H1 (cell line): ENCODE data around the gene COL28A1. TPM values are rescaled to one million over a fixed set of nuclear protein-coding genes. Genes with fewer than 3 reads are reported as not detected.

Experiments used
- CTCF ChIA-PET: fragments of 300-600 bp; sonication (Branson Sonifier 250); formaldehyde crosslinking; loops from one replicate; lab custom pipeline; 2021; ENCODE audit not compliant: partially characterized antibody; lab: Charles Lee
- POLR2A ChIA-PET: fragments of 300-600 bp; sonication (Branson Sonifier 250); formaldehyde crosslinking; loops from one replicate; lab custom pipeline; 2021; ENCODE audit warnings: inconsistent platforms; ENCODE audit not compliant: partially characterized antibody; lab: Charles Lee
- DNase-seq, 2 experiments: peaks; one replicate each; pipeline versions ENCODE4 v3.0.0 to v3.0.0-alpha.2; 2010 to 2022; ENCODE audit warnings: low spot score in 2 of 2, low read depth in 1 of 2, mixed read lengths in 1 of 2
- FAIRE-seq: peaks from 2 replicates; lab custom pipeline; 2011; peaks lifted over from hg19 to GRCh38; lab: Jason Lieb, UNC
- H2AFZ ChIP-seq: 2 replicates; pipeline ENCODE4 v1.8.1; 2012; ENCODE audit warnings: low read length, inconsistent platforms
- H2AK5ac ChIP-seq: 2 replicates; pipeline ENCODE4 v1.6.1; 2013; ENCODE audit warnings: low read depth, low read length
- H2BK120ac ChIP-seq: replicated peaks from 2 replicates; pipeline ENCODE3; 2013; ENCODE audit warnings: low read depth, low read length, inconsistent platforms
- H2BK12ac ChIP-seq: 2 replicates; pipeline ENCODE4 v1.6.1; 2013; ENCODE audit warnings: low read depth, low read length
- H2BK15ac ChIP-seq: 2 replicates; pipeline ENCODE4 v1.6.1; 2013; ENCODE audit warnings: low read length
- H2BK20ac ChIP-seq: 2 replicates; pipeline ENCODE4 v1.6.1; 2013; ENCODE audit warnings: low read length
- H2BK5ac ChIP-seq: 2 replicates; pipeline ENCODE4 v1.6.1; 2013; ENCODE audit warnings: low read depth, low read length
- H3K14ac ChIP-seq: 2 replicates; pipeline ENCODE4 v1.6.1; 2013; ENCODE audit warnings: inconsistent platforms; ENCODE audit not compliant: insufficient read length
- H3K18ac ChIP-seq: 2 replicates; pipeline ENCODE4 v1.6.1; 2013; ENCODE audit warnings: low read length; ENCODE audit errors: extremely low read depth
- H3K23ac ChIP-seq: 2 replicates; pipeline ENCODE4 v1.6.1; 2013; ENCODE audit warnings: inconsistent platforms; ENCODE audit not compliant: insufficient read length
- H3K23me2 ChIP-seq: 2 replicates; pipeline ENCODE4 v1.6.1; 2013; ENCODE audit warnings: low read depth, low read length
- H3K27ac ChIP-seq: 2 replicates; pipeline ENCODE4 v1.6.1; 2011; ENCODE audit warnings: low read depth, low read length, inconsistent platforms
- H3K27me3 ChIP-seq, 4 experiments: replicated peaks in 1 of 4; 1 replicate in 1 of 4; 2 replicates in 3 of 4; pipeline versions ENCODE4 v1.6.1 to v1.8.1; 2011 to 2013; ENCODE audit warnings: low read length in 3 of 4, mild to moderate bottlenecking in 3 of 4, inconsistent platforms in 2 of 4, mixed read lengths in 2 of 4, moderate library complexity in 1 of 4; ENCODE audit not compliant: control insufficient read depth in 3 of 4, insufficient read depth in 3 of 4; ENCODE audit errors: extremely low read depth in 1 of 4
- H3K36me3 ChIP-seq, 4 experiments: 2 replicates each; pipeline versions ENCODE4 v1.6.1 to v1.8.1; 2011 to 2013; ENCODE audit warnings: mild to moderate bottlenecking in 4 of 4, low read length in 3 of 4, moderate library complexity in 2 of 4, control low read depth in 1 of 4, inconsistent platforms in 1 of 4; ENCODE audit not compliant: insufficient read depth in 4 of 4, control insufficient read depth in 2 of 4
- H3K4ac ChIP-seq: replicated peaks from 2 replicates; pipeline ENCODE3; 2013; ENCODE audit warnings: low read length, low read depth, mixed read lengths, inconsistent platforms; ENCODE audit not compliant: insufficient read length
- H3K4me1 ChIP-seq, 4 experiments: replicated peaks in 1 of 4; 1 replicate in 1 of 4; 2 replicates in 3 of 4; pipeline versions ENCODE4 v1.6.1 to v1.8.1; 2011 to 2013; ENCODE audit warnings: low read length in 3 of 4, inconsistent platforms in 2 of 4, mixed read lengths in 1 of 4; ENCODE audit not compliant: insufficient read depth in 4 of 4, control insufficient read depth in 3 of 4
- H3K4me2 ChIP-seq, 2 experiments: 2 replicates each; pipeline versions ENCODE4 v1.6.1 to v1.8.1; 2011 to 2013; ENCODE audit warnings: low read depth in 2 of 2, low read length in 2 of 2, control low read depth in 1 of 2, inconsistent platforms in 1 of 2, mild to moderate bottlenecking in 1 of 2; ENCODE audit not compliant: insufficient read depth in 1 of 2
- H3K4me3 ChIP-seq, 4 experiments: fragments of 200-600, 300-600 bp in 1 of 4; sonication (generic), shearing (Covaris generic), sonication (Bioruptor Twin) in 1 of 4; 2 replicates each; pipeline versions ENCODE4 v1.5.1 to v1.8.1; 2011 to 2016; ENCODE audit warnings: low read length in 4 of 4, low read depth in 3 of 4, control low read depth in 2 of 4, inconsistent platforms in 2 of 4, mild to moderate bottlenecking in 2 of 4, mixed read lengths in 1 of 4, moderate library complexity in 1 of 4; ENCODE audit not compliant: insufficient read depth in 2 of 4; ENCODE audit errors: extremely low read depth in 1 of 4
- H3K56ac ChIP-seq: replicated peaks from 2 replicates; pipeline ENCODE3; 2013; ENCODE audit warnings: low read depth, mild to moderate bottlenecking, mixed read lengths, low read length, inconsistent platforms; ENCODE audit not compliant: insufficient read length
- H3K79me1 ChIP-seq: 2 replicates; pipeline ENCODE4 v1.6.1; 2013; ENCODE audit warnings: low read depth, low read length, control low read depth
- H3K79me2 ChIP-seq, 2 experiments: 2 replicates each; pipeline versions ENCODE4 v1.6.1 to v1.8.1; 2012 to 2013; ENCODE audit warnings: low read length in 2 of 2, mild to moderate bottlenecking in 2 of 2, inconsistent platforms in 1 of 2; ENCODE audit not compliant: insufficient read depth in 2 of 2, control insufficient read depth in 1 of 2
- H3K9ac ChIP-seq, 4 experiments: replicated peaks in 1 of 4; 1 replicate in 1 of 4; 2 replicates in 3 of 4; pipeline versions ENCODE4 v1.6.1 to v1.8.1; 2011 to 2013; ENCODE audit warnings: low read depth in 3 of 4, low read length in 3 of 4, control low read depth in 2 of 4, mild to moderate bottlenecking in 2 of 4, moderate library complexity in 2 of 4, inconsistent platforms in 1 of 4; ENCODE audit errors: extremely low read depth in 1 of 4
- H3K9me3 ChIP-seq, 2 experiments: 2 replicates each; pipeline versions ENCODE4 v1.6.1 to v1.8.1; 2012 to 2013; ENCODE audit warnings: mild to moderate bottlenecking in 2 of 2, moderate library complexity in 2 of 2, control low read depth in 1 of 2, inconsistent platforms in 1 of 2, low read depth in 1 of 2, low read length in 1 of 2, mixed read lengths in 1 of 2; ENCODE audit not compliant: insufficient read depth in 2 of 2
- H4K20me1 ChIP-seq, 2 experiments: replicated peaks in 1 of 2; 2 replicates each; pipeline versions ENCODE3 to v1.8.1; 2011 to 2013; ENCODE audit warnings: inconsistent platforms in 2 of 2, low read length in 2 of 2, mild to moderate bottlenecking in 1 of 2; ENCODE audit not compliant: insufficient read depth in 2 of 2, control insufficient read depth in 1 of 2
- H4K5ac ChIP-seq: 2 replicates; pipeline ENCODE4 v1.6.1; 2013; ENCODE audit warnings: low read length, low read depth, mixed read lengths, inconsistent platforms; ENCODE audit not compliant: insufficient read length
- H4K8ac ChIP-seq: 2 replicates; pipeline ENCODE4 v1.8.0; 2013; ENCODE audit warnings: mild to moderate bottlenecking, moderate library complexity, low read length, inconsistent platforms; ENCODE audit not compliant: insufficient read depth; ENCODE audit errors: extremely low read depth
- H4K91ac ChIP-seq: replicated peaks from 2 replicates; pipeline ENCODE3; 2013; ENCODE audit warnings: low read length, mixed read lengths, inconsistent platforms; ENCODE audit not compliant: insufficient read length
- ASH2L ChIP-seq: fragments of 200-600, 300-600 bp; sonication (generic); IDR thresholded peaks from one replicate; pipeline ENCODE4 v1.7.1; 2017; ENCODE audit warnings: low read length
- CEBPB ChIP-seq: IDR thresholded peaks from 2 replicates; pipeline ENCODE4 v1.6.1; 2012; ENCODE audit warnings: low read depth, low read length
- GABPA ChIP-seq: IDR thresholded peaks from 2 replicates; pipeline ENCODE4 v1.6.1; 2011; ENCODE audit warnings: mild to moderate bottlenecking, low read length, moderate library complexity, borderline replicate concordance; ENCODE audit not compliant: insufficient read depth
- GTF2F1 ChIP-seq: IDR thresholded peaks from 2 replicates; pipeline ENCODE4 v1.6.1; 2012; ENCODE audit warnings: low read depth, low read length, improper control_type of control experiment, borderline replicate concordance
- KDM1A ChIP-seq: fragments of 200-600, 300-600 bp; sonication (generic); IDR thresholded peaks from 2 replicates; pipeline ENCODE4 v1.7.1; 2016; ENCODE audit warnings: mild to moderate bottlenecking, low read length, borderline replicate concordance
- KDM5A ChIP-seq: fragments of 200-600 bp; IDR thresholded peaks from 2 replicates; pipeline ENCODE4 v1.7.1; 2012; ENCODE audit warnings: mild to moderate bottlenecking, low read length, inconsistent platforms, mixed read lengths
- MAFK ChIP-seq: IDR thresholded peaks from 2 replicates; pipeline ENCODE4 v1.6.1; 2012; ENCODE audit warnings: low read depth, mild to moderate bottlenecking, improper control_type of control experiment, low read length
- NANOG ChIP-seq: IDR thresholded peaks from 2 replicates; pipeline ENCODE4 v1.6.1; 2011; ENCODE audit warnings: low read length, low read depth, mild to moderate bottlenecking, inconsistent platforms; ENCODE audit not compliant: insufficient read depth, poor library complexity, severe bottlenecking
- POLR2AphosphoS5 ChIP-seq: IDR thresholded peaks from 2 replicates; pipeline ENCODE4 v1.6.1; 2011; ENCODE audit warnings: low read depth, low read length
- POU5F1 ChIP-seq: IDR thresholded peaks from 2 replicates; pipeline ENCODE4 v1.6.1; 2011; ENCODE audit warnings: low read depth, mild to moderate bottlenecking, low read length, moderate library complexity
- RAD21 ChIP-seq, 2 experiments: IDR thresholded peaks in 1 of 2; conservative IDR thresholded peaks in 1 of 2; 2 replicates each; pipeline ENCODE4 v1.6.1; 2011; ENCODE audit warnings: low read depth in 2 of 2, low read length in 2 of 2, improper control_type of control experiment in 1 of 2, inconsistent platforms in 1 of 2, mild to moderate bottlenecking in 1 of 2, moderate library complexity in 1 of 2
- SAP30 ChIP-seq: fragments of 300-600 bp; sonication (generic); IDR thresholded peaks from 2 replicates; pipeline ENCODE4 v1.7.1; 2012; ENCODE audit warnings: low read length, moderate library complexity, mild to moderate bottlenecking, inconsistent platforms; ENCODE audit not compliant: insufficient read depth, insufficient replicate concordance
- SP4 ChIP-seq: IDR thresholded peaks from 2 replicates; pipeline ENCODE4 v1.6.1; 2012; ENCODE audit warnings: low read length, inconsistent platforms
- WGBS, 2 experiments: shearing (Covaris generic) in 1 of 2; methylation state at CpG; one replicate each; pipeline versions ENCODE4 v1.1.6 to v1.1.7; 2013 to 2015; ENCODE audit warnings: low lambda C conversion rate in 2 of 2, mixed read lengths in 2 of 2, inconsistent platforms in 1 of 2, low coverage in 1 of 2, missing lambda C conversion rate in 1 of 2; ENCODE audit not compliant: insufficient replicate concordance in 2 of 2, insufficient coverage in 1 of 2, insufficient read length in 1 of 2; ENCODE audit errors: extremely low coverage in 1 of 2, missing lambda C conversion rate in 1 of 2; 5-methylcytosine and 5-hydroxymethylcytosine counted together
- polyA plus RNA-seq, 7 experiments: library from polyadenylated mRNA; depleted of rRNA in 3 of 7; stranded (reverse) in 5 of 7; unstranded in 2 of 7; fragments of >200 nt in 5 of 7; fragments of 200-250 nt in 2 of 7; gene quantifications; 1 replicate in 5 of 7; 2 replicates in 1 of 7; 4 replicates in 1 of 7; pipeline versions ENCODE4 v1.2.1 to v1.2.3, GENCODE V29; 2011 to 2013; ENCODE audit warnings: missing spikeins in 2 of 7, mixed read lengths in 2 of 7
- total RNA-seq: library from RNA; stranded (reverse); fragmentation: NEBNext Ultra II Directional; extraction: Animal tissue kit (Norgen Biotek cat#: 25700); gene quantifications from 2 replicates; pipeline ENCODE4 v1.2.1, GENCODE V29; 2021
- TF ChIP-seq, protein P1 (sequence below): IDR thresholded peaks from 2 replicates; pipeline ENCODE4 v1.6.1; 2012; ENCODE audit warnings: inconsistent platforms

Gene COL28A1
- total and polyA plus RNA-seq, 2 of the 8 experiments (the other 6 are each of a cell fraction or from before 2014, with no cell fraction given): 0.22 to 0.38 TPM

DNA sequence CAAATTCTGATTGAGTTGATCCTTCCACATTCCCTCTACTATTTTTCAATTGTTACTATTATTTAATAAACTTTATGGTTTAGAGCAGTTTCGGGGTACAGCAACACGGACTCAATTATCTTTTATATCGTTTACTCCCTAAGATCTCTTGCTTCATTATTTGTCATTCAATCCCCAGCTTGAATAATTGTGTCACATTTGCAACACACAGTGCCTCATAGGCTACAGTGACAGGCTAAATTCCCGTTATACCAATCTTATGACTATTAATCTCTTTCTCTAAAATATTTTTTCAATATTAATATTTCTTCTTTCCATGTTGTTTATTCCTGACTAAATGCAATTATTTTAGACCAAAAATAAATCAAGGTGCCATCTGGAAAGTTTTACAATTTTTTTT lies 4.0 kb upstream of the COL28A1 start:
- H3K27ac ChIP-seq: no peak overlapping the region
- no peak overlapping the region for H2AK5ac ChIP-seq
- no peak overlapping the region for H2BK15ac ChIP-seq
- no peak overlapping the region for H3K14ac ChIP-seq
- no peak for FAIRE-seq
- ChIA-PET POLR2A (no interaction called here), CTCF (interaction anchor here (0.6 to 1.6 kb wide), 4 partner anchors 11 to 113 kb away, joined by 3 to 4 read pairs (median 3); no protein-coding TSS in a partner anchor)
- WGBS, 2 experiments: 89 to 100% methylated on average over 1 to 4 of the region's 4 CpGs
- no peak overlapping the region for H2BK5ac ChIP-seq
- H2BK120ac ChIP-seq: no peak overlapping the region
- no peak overlapping the region for H3K9ac ChIP-seq
- H3K18ac ChIP-seq: no peak overlapping the region
- H4K91ac ChIP-seq: no peak overlapping the region
- H4K8ac ChIP-seq: no peak overlapping the region
- no peak overlapping the region for H2BK12ac ChIP-seq
- no peak for DNase-seq
- H3K4ac ChIP-seq: no peak overlapping the region
- no peaks in the 10 kb centered on the region for H4K20me1 ChIP-seq
- no peaks in the 10 kb centered on the region for H3K79me2 ChIP-seq
- no peak overlapping the region for H3K56ac ChIP-seq
- H3K4me3 ChIP-seq: no peak overlapping the region
- no peaks in the 10 kb centered on the region for H3K4me1 ChIP-seq
- no peaks in the 10 kb centered on the region for H3K27me3 ChIP-seq
- H3K23me2 ChIP-seq: no peaks in the 10 kb centered on the region
- no peaks in the 10 kb centered on the region for H3K9me3 ChIP-seq
- H3K4me2 ChIP-seq: no peak overlapping the region
- H3K79me1 ChIP-seq: no peaks in the 10 kb centered on the region
- H2BK20ac ChIP-seq: no peak overlapping the region
- no peak overlapping the region for H2AFZ ChIP-seq
- no peaks in the 10 kb centered on the region for H3K36me3 ChIP-seq
- no peak overlapping the region for H3K23ac ChIP-seq
- H4K5ac ChIP-seq: no peak overlapping the region
- TF ChIP-seq MAFK: no peak
- TF ChIP-seq KDM5A: no peak
- no peak for TF ChIP-seq ASH2L
- TF ChIP-seq POLR2AphosphoS5: no peak
- no peak for TF ChIP-seq CEBPB
- TF ChIP-seq, protein P1, sequence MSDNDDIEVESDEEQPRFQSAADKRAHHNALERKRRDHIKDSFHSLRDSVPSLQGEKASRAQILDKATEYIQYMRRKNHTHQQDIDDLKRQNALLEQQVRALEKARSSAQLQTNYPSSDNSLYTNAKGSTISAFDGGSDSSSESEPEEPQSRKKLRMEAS: no peak
- no peak for TF ChIP-seq SAP30
- no peak for TF ChIP-seq GTF2F1
- TF ChIP-seq POU5F1: no peak
- no peak for TF ChIP-seq SP4
- no peak for TF ChIP-seq KDM1A
- no peak for TF ChIP-seq RAD21 (IDR thresholded peaks at IDR 0.05 in 1 of 2, conservative IDR thresholded peaks at IDR 0.05 in 1 of 2; ENCODE audit: low read depth in 2 of 2, low read length in 2 of 2)
- TF ChIP-seq NANOG: no peak
- TF ChIP-seq GABPA: no peak
